GM19467 (cell line): ENCODE results near the gene METAP1D.

Source experiments
- ATAC-seq: cut with Tn5 transposase; IDR thresholded peaks from one replicate; pipeline ENCODE4 v1.9.1; 2021; ENCODE audit warnings: mild to moderate bottlenecking, moderate library complexity; ENCODE audit not compliant: unreplicated experiment

The METAP1D gene

GRCh38 chr2:172090044-172090961, 90.5 kb downstream of the METAP1D start:
- ATAC-seq, result no peak

DNA sequence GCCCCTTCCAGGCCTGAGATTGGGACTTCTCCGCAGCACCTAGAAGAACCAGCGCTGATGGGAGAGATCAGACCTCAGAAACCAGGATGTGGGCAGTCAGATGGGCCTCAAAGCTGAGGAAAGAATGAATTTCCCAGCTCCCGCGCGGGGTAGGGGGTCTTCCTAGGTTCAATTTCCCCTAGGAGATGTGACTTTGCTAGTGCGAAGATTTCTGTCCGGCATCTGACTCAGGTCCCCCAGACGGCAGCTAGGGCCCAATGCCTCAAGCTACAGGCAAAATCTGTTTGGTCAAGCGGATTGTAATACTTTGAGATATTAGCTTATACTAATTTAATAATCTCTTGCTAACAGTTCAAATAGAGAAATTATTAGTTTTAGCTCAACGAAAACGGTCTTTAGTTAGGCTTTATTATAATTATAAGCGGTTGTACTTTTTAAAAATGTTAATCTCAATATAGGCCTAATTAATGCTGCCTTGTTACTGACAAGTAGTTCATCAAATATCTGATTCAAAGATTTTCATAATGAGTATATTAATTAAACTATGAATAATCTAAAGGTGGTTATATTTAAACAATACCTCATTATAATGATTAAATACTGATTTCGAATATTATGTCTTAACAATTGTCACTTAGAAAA, 91.4 kb downstream of the METAP1D start:
- ATAC-seq, result no peak

DNA sequence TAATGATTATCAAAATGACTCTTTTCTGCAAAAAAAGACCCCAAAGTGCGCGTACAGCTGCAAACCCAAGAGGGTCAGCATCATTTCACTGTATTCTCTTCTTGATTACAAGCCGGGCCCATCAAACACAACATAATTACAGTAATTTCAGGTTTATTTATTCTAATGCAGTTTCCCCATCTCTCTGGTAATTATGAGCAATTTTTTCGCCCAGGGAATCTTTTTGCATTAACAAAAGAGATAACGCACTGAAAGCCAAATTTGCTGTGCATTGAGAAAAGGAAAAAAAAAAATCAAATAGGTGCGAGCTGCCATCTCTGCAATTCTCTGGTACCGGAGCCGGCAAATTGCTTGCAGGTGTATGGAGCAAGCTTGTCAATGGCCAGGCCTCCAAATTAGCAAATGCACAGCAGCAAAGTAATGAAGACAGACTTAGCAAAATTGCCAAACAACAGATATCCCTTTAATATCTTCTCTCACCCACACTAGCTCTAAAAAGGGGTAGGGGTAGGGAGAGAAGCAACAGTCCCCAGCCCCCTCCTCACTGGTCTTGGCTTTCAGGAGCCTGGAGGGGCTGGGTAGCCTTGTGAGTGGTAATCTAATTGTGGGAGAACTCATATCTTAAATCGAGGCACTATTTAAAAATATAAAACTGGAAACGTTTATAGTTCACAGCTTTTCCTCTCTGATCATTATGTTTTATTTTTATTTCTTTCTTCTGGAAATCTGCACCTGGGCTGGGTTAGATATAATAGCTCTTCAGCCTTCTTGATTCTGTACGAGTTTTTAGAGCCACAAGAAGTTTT, 92.2 kb downstream of the METAP1D start:
- no peak for ATAC-seq

DNA sequence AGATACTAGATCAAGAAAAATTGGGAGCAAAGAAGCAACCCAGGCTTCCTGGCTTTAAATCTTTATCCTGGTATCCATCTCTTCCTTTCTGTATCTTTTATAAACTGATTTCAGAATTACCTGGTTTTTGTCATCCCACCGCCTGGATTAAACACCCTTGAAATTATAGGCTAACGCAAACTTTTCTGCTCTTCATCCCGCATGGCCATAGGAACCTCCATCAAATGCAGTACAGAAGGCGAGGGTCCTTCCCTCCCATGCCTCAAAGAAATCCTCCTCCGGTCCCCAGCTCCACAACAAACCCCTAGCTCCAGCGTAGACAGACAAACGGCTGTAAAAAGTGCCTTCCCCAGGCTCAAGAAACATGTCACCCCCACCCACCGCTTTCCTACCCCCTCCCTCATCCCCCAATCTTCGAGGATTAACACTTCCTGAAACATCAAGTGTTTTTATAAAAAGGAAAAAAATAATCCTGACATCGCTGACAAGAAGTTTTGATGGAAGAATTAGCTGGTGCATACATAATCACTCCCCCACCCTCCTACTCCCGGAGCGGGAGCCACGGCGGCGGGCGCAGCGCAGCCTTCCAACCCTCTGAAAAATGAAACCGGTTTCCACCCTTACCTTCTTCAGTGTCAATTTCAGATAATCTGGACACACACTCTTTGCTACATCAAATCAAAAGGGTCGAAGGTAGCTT, 93.1 kb downstream of the METAP1D start:
- ATAC-seq, result no peak

DNA sequence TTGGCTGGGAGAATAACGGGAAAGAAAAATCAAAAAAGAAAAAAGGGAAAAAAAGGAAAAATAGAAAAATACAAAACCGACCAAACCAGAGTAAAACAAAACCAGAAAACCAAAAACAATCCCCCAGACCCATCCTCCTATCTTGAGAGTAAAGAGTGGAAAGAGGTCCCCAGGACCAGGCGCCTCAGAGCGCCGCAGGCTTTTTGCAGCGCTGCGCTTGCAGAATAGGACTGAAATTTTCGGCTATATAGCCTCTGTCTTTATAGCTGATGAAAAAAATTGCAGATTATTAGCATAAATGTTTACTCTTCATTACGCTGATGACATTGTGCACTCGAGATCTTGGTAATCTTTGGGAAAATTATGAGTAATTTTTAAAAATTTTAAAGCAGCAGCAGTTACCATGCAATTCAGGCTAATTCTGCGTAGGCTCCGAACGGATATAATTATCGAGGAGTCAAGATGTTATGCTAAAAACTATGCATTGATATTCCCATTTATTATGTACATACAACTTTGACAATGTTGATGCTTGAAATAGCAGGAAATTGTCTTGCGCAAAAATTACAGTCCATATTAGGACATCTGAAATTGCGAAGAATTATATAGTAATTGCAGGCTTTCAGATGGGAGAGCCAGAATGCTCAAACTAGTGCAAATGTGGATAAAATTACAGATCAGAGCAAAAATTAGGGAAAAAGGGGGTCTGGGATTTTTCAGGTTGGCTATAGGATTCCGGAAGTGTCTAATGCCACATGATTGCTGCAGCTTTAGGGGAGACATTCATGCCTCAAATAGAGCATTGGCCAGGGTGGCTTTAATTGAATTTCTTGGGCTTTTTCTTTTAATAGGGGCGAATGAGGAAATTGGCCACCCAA, 93.9 kb downstream of the METAP1D start:
- no peak for ATAC-seq

DNA sequence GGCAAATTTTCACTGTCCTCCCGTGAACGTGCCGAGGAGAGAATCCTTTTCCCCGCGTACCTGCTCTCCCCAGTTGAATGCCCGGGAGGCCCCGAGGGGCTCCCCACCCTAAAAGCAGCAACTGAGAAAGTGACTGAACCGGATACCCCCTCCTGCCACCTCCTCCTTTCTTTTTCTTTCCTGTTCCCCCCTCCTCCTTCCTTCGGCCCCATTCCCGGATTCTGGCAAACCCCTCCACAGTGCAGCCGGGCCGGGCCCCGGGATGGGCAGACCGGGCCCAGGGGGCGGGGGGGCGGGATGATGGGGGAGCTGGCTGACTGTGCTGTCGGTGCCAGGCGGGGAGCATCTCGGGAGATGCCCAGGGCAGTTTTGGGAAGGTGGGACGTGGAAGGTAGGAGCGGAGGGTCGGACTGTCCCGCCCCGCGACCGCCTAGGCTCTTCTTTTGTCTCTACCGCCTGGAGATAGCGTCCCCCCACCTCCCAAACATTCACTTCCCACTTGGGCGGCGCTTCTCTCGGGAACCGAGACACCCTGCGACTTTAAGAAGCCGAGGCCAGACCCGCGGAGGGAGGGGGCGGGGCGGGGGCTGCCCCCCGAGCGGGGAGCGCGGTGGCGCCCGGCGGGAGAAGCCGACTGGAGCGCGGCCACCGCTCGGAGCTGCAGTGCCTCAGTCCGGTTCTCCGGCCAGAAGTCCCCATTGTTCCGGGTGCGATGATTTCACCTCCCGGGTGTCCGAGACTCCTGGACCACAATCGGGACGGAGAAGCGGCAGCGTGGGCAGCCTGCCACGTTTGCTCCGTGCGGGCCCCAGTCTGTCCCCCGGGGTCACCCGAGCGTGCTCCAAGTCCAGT, 94.8 kb downstream of the METAP1D start:
- no peak for ATAC-seq

DNA sequence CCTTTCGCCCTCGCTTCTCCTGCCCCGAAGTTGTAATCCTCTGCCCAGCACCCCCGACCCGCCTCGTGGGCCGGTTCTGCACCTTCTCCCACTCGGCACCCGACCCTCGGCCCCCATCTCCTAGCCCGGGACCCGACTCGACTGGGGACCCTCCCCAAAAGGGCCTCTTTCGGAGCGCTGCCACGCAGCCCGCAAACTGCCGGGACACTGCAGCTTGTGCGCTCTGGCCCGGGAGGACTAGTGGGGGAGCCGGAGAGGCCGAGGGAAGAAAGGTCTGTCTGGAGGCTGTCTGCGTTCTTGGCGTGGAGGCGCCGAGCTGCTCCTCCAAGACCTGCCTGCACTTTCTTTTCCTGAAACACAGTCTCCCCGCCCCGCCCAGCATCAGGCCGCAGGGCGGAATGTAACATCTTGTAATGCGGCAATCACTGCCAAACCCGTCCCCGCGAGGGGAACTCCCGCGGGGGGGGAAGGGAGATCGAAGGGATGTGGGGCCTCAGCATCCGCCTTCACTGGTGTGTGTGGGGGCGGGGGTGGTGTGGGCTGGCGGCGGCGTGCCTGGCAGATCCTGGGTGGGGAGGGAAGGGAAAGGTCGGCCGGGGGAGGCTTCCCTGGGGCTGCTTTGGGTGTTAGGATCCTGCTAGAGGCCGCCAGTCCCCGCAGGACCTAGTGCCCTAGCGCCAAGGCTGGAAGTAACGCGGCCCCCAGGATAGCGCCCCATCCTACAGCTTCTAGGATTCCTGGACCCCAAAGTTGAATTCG, 95.6 kb downstream of the METAP1D start:
- ATAC-seq, result no peak

DNA sequence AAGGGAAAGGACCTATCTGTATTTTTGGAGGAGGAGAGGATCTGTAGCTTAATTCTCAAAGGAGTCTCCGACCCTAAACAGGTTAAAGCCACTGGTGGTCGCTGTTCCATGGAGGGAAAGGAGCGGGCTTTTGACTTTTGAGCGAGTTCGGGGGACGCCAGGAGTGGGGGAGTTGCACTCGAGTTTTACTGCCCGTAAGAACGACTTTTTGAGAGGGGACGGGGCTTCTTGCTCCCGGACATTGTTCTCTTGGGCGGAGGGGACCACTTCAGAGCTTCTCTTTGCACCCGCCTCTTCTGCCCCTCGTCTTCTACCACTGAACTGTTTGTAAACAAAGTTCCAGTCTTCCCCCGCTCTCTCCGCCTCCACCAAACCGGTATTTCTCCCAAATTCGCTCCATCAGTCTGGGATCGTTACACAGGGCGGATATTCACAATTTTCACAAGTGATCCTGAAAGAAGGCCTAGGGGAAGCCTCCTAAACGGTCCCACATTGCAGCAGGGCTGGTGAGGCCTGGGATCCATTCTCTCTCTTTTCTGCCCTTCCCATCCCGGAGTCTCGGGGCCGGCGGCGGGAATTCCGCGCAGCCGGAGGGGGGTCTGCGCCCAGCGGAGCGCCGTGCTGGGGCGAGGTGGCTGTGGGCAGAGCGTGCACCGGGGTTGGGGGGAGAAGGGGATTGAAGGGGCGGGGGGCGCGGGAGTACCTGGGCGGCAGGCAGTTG, 96.3 kb downstream of the METAP1D start:
- ATAC-seq, result no peak

DNA sequence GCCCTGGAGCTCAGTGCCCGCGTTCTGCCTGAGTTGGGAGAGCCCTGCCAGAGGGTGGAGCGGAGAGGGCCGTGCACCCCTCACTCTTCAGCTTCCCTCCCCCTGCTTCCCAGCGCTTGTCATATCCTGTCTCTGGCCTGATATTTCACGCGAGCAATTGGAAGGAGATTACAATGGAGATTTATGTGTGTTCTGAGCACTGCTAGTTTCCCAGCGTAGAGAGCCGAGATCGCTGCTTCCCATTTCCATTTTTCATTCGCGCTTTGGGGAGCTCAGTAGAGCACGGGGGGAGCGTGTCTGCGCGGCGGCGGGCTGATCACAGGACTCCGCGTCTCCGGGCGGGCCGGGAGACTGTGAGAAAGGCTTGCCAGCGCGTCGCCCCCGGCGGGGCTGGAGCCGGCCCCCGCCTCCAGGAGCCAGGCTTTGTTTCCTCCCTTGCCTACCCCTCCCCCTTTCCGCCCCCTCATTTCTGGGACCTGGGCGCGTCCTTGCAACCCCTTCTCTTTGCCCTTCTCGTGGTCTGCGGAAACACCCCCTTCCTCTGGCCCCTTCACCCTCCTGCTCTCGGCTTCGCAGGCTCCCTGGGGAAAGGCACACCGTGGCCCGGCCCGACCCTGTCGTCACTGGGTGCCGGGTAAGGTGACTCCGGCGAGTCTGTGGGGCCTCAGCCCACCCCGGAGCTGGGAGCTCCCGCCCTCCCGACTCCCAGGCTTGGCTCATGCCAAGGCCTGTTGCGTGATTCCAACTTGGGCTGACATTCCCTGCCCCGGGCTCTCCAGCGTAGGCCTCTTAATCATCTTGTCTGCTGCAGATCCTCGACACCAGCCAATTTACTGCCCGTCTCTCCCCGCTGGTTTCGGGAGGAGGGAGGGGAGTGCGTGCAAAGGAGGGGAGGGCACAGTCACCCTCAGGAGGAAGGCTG, 97.1 kb downstream of the METAP1D start:
- no peak for ATAC-seq

- no peak for ATAC-seq
Observed at GRCh38 chr2:172097557-172098131, 97.9 kb downstream of the METAP1D start.

- no peak for ATAC-seq
Observed at GRCh38 chr2:172098287-172098649, 98.5 kb downstream of the METAP1D start.

- ATAC-seq, result no peak
Observed at GRCh38 chr2:172098650-172099471, 99.1 kb downstream of the METAP1D start.

DNA sequence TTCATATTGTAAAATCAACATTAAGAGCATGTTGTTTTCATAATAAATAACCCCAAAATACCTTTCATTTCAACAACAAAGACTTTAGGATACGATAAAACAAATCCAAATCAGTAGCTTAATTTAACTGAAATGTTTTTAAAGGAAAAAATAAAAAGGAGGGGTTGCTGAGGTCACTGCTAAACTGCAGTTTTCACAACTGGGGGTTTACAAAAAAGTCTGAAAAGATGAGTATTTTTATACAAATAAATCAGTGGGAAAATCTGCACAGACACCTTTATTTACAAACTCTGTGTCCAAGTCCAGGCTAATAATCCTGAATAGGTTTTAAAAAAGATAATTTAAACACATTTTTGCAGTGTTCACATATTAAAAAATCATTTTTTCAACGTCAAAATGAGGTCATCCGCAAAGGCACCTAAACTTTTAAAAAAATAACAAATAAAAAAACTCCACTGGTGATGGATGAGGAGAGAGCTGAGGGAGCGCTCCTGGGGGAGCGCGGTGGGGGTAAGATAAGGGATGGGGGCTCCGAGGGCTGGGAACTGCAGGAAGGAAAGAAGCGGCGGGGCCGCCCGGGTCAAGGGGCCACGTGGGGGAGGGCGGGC, 99.8 kb downstream of the METAP1D start:
- no peak for ATAC-seq

- ATAC-seq, result no peak
Observed at GRCh38 chr2:172100080-172100934, 100.6 kb downstream of the METAP1D start.
